Fibroblast of mammary gland (primary cell): ENCODE results near the gene NOTCH2.
A peak's percentile ranks its signal among the peaks of the same experiment; 100 is the strongest.

ENCODE experiments used
- DNase-seq: peaks from one replicate; pipeline ENCODE4 v3.0.0-alpha.2; 2010; ENCODE audit warnings: low read depth
- H3K4me3 ChIP-seq: 2 replicates; pipeline ENCODE4 v1.5.1; 2011; ENCODE audit warnings: low read depth, mild to moderate bottlenecking, low read length, moderate library complexity; ENCODE audit not compliant: control insufficient read depth
- TF ChIP-seq, protein P1 (sequence below): conservative IDR thresholded peaks from 2 replicates; pipeline ENCODE4 v1.5.1; 2011; ENCODE audit warnings: low read depth, low read length, inconsistent platforms; ENCODE audit not compliant: control insufficient read depth, insufficient read depth

NOTCH2 gene

DNA sequence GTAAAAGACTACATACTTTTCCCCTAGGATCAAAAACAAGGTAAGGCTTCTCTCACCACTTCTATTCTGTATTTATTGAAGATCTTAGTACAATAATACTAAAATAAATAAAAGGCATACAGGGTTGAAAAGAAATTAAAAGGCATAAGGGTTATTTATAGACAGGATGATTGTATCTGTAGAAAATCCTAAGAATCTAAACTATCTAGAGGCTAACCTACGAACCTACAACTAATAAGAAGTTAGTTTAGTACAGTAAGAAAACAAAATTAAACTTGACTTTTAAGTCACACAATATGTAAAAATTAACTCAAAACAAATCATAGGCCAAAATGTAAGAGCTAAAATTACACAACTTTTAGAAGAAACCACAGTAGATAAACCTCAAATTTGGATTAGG, 122.7 kb downstream of the NOTCH2 start:
- H3K4me3 ChIP-seq = no peak overlapping the region
- TF ChIP-seq, protein P1, sequence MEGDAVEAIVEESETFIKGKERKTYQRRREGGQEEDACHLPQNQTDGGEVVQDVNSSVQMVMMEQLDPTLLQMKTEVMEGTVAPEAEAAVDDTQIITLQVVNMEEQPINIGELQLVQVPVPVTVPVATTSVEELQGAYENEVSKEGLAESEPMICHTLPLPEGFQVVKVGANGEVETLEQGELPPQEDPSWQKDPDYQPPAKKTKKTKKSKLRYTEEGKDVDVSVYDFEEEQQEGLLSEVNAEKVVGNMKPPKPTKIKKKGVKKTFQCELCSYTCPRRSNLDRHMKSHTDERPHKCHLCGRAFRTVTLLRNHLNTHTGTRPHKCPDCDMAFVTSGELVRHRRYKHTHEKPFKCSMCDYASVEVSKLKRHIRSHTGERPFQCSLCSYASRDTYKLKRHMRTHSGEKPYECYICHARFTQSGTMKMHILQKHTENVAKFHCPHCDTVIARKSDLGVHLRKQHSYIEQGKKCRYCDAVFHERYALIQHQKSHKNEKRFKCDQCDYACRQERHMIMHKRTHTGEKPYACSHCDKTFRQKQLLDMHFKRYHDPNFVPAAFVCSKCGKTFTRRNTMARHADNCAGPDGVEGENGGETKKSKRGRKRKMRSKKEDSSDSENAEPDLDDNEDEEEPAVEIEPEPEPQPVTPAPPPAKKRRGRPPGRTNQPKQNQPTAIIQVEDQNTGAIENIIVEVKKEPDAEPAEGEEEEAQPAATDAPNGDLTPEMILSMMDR = no peak
- DNase-seq = no peak

DNA sequence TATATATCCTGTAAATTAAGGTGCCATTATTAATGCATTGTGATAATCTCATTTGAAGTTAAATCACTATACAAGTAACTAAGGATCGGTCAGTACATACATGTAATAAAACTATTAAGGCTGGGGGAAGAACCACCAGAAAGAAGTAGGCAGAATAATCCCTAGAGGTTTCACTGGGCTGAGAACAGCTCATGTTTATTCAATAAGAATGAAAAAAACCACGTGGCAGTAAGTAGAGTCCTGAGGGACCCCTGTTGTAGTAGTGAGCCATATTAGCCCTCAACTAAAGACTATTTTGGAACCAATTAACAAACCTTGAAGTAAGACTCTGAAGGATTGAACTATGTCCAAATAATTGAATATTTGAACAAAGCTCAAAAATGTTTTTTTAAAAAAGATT, 126.2 kb downstream of the NOTCH2 start:
- TF ChIP-seq, protein P1 = no peak
- DNase-seq = peak; percentile 75
- H3K4me3 ChIP-seq = no peak overlapping the region

DNA sequence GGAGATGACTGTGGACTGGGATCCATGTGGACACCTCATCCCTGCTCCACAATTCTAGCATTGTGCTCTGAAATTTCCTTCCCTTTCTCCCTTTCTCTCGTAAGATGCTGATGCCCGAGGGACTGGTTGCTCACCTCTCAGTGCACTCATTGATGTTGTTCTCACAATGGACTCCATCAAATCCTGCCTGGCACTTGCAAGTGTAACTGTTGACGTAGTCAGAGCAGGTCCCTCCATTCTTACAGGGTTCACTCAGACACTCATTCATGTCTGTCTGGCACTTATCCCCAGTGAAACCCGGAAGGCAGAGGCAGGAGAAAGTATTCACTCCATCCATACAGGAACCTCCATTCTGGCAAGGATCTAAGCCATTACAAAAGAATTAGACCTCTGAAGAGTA, 128.1 kb downstream of the NOTCH2 start:
- no peak overlapping the region for H3K4me3 ChIP-seq
- no peak for DNase-seq
- TF ChIP-seq, protein P1 = no peak

DNA sequence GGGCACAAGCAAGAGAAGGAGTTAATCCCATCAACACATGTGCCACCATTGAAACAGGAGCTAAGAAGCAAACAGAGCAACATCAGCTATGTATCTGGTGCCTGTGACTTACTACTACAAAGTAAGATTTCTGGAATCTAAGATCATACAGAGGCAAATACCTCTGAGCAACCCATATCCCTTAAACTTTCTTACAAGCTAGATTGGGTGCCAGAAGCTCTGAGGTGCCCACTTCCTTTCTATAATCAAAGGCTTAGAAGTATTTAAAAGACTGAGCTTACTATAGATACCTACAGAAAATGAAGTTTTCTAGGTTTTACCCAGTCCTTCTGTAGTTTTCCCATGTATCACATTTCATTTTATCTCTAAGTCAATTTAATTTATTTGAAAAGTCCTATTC, 128.8 kb downstream of the NOTCH2 start:
- H3K4me3 ChIP-seq = no peak overlapping the region
- TF ChIP-seq, protein P1 = no peak
- DNase-seq = no peak

DNA sequence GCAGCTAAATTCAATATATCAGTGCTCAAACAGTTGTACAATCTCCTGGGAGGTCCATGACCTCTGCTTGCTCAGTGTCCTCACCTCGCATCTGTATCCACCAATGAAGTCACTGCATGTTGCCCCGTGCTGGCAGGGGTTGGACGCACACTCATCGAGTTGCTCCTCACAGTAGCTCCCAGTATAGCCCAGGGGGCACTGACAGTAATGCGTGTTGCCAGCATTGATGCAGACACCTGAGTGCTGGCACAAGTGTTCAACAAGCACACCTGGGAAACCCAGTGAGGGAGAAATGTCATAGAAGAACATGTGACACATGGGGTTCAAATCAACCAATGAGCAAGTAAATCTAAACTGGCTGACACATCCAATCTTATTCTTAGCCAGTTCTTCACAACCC, 132.3 kb downstream of the NOTCH2 start:
- no peak overlapping the region for H3K4me3 ChIP-seq
- DNase-seq = no peak
- TF ChIP-seq, protein P1 = no peak

DNA sequence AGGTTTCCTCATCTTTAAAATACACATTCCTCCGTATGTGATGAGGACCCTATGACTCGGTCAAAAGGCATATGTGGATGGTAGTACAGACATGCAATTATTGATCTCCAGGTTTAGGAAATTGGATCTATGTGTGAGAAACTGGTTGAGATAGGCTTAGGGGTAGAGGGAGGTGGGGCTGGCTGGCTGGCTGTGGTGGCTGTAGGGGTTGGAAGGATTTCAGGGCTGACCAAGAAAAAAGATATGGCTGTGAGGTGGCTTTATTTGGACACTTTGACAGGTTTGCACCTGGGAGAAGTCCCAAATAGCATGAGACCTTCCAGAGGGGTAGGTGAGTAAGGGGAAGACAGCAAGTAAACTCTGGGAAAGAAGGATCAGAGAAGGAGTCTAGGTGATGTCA, 133.5 kb downstream of the NOTCH2 start:
- no peak overlapping the region for H3K4me3 ChIP-seq
- TF ChIP-seq, protein P1 = no peak
- no peak for DNase-seq

DNA sequence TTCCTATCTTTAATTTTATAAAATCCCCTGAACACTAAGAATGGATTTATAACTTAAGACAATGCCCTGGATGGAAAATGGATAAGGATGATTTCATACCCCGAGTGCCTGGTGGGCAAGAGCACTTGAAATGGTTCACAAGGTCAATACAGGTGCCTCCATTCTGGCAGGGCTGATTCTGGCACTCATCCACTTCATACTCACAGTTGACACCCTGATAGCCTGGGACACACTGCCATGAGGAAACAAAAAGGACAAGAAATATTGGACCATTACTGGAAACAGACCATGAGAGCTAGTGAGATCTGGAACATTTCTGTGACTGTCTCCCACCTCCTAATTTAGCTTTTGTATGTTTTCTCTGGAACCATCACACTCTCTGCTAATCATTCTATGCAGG, 134.1 kb downstream of the NOTCH2 start:
- TF ChIP-seq, protein P1 = no peak
- no peak overlapping the region for H3K4me3 ChIP-seq
- no peak for DNase-seq
